C1 segment of cervical spinal cord (tissue), 14 donors: ENCODE measurements around the gene COCH.
"Not testable (repeated sequence)": the region's sequence is repeated elsewhere in the genome, so short reads cannot be mapped to it uniquely, and the experiment has no call there.

Source experiments
- DNase-seq, 14 donors: peaks; one replicate each; lab custom pipeline; 2025; lab: John Stamatoyannopoulos, UW

The COCH gene

DNA sequence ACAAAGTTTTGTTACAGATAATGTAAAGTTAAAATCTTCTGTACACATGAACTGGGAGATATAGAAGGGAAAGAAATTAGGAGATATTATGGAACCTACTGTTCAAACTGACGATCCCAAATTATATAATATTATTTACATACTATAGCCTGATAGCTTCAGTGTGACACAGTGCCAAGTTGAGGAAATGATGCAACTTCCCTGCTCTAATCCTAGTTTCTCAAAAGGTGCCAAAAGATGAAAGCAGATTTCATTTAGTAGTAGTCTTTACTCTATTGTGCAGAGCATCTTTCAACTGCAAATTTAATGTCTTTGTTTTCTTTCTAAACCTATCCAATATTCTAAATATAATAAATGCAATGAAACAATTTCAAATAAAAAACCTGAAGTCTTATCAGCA, 46.9 kb downstream of the COCH start:
- DNase-seq = no peak

DNA sequence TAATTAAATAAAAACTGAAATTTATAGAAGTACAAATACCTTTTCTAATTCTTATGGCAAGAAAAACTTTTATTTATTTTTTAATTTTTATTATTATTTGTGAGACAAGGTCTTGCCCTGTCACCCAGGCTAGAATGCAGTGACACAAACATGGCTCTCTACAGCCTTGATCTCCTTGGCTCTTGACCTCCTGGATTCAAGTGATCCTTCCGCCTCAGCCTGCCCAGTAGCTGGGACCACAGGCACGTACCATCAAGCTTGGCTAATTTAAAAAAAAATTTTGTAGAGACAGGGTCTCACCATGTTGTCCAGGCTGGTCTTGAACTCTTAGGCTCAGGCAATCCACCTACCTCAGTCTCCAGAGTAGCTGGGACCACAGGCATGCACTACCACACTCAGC, 47.4 kb downstream of the COCH start:
- DNase-seq = no peak

DNA sequence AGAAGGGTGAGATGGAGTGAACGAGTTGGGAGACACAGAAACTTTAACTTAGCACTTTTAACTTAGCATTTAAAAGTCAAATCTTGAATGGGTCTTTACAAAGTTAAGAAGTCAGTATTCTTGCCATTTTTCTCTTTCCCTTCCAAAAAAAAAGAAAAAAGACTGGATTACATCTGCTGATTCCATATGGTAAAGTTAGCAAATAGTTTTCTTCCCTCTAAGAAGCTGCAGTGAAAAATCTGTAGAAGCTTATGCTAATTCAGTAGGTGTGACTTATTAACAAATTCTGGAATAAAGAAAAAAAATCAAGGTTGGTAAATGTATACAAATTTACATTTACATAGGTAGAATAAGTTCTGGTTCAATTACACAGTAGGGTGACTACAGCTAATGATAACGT, 50.9 kb downstream of the COCH start:
- DNase-seq = no peak

DNA sequence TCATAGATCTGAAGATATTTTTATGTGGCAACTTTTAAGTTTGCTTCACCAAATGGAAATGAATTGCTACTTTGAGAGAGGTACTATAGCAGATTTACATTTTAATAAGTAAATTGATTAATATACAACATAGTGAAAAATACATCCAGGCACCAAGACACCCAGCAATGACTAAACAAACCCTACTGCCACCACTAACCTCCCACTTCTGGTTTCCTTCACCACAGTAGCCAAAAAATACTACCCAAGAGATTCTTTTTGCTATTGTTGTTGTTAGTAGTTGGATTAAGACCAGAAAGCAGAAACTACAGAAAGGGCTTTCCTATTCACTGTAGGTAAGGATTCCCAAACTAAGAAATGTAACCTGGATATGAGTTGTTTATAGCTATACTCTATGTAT, 54.1 kb downstream of the COCH start:
- no peak for DNase-seq

DNA sequence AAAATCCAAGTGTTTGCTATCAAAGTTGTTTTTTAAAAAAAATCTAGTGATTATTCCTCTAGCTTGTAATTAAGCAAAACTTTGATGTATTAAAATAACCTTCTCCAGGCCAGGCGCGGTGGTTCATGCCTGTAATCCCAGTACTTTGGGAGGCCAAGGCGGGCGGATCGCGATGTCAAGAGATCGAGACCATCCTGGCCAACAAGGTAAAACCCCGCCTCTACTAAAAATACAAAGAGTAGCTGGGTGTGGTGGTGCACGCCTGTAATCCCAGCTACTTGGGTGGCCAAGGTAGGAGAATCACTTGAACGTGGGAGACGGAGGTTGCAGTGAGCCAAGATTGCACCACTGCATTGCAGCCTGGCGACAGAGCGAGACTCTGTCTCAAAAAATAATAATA, 59.6 kb downstream of the COCH start:
- DNase-seq = not testable (repeated sequence)

DNA sequence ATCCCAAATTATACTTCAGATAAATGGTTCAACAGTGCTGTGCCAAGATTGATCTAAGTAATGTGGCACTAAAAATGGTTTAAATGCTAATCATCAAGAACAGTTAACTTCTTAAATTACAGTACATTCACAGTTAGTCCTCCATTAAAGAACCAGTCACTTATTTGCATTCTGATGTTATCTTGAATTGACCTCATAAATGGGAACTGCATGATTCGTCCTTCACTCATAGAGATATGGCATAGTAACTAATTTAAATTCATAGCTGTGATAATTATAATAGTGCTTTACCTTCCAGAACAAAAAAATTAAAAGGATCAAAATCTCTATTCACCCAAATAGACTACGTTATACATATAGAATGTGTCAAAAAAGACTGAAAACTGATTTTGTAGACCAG, 61.1 kb downstream of the COCH start:
- DNase-seq = no peak

DNA sequence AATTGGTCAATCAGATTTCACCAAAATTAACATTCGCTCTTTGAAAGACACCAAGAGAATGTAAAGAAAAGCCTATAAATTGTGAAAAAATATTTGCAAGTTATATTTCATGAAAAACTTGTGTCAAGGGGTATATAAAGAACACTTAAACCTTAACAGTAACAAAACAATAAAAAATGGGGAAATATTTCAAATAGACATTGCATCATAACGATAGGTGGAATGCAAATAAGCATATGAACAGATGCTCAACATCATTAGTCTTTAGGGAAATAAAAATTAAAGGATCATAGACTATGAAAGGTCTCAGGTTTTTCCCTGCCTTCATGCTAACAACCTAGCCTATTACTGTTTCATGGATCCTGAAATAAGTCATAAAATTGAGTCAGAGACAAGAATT, 64.3 kb downstream of the COCH start:
- DNase-seq = no peak
